ENCODE data around the gene MYO1D. TPM values are rescaled to one million over a fixed set of nuclear protein-coding genes. Genes with fewer than 3 reads are reported as not detected.

Gene MYO1D
- total and polyA plus RNA-seq, 2 donors (not counting 3 experiments of a cell fraction or from before 2014, with no cell fraction given), result 37.8 to 85.5 TPM

DNA sequence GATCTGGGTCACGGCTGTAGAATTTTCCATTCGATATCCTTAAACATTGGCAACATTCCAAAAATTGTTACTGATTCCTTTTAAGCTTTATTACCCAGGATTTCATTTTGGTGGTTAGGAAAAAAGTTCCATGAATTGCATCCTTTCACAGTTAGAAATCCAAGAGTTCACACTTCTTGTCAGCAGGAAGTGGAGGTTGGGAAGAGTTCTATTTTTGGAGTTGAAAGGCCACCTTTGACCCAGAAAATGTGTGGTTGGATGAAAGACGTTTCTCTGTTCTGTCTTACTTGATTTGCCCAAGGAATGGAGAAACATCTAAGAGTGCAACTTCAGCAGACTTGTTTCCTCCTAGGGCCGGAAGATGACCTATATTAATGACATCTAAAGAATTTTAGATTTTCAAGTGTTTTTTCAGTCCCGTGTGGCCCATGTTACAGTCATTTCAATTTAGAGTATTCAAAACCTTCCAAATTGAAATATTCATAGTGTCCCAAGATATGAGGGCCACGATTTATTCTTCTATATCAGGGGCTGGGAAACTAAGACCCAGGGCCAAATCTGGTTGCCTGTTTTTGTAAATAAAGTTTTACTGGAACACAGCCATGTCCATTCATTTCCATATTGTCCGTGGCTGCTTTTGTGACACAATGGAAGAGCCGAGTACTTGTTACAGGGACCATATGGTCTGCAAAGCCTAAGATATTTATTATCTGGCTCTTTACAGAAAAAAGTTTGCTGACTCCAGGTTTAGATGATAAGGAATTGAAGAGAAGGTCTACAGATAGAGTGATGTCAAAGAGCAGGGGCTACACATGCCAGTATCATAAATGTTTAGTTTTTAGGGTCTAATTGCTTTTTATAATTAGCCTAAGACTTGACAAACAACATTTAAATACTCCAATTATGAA is 339.9 kb downstream of the MYO1D start:
- Histone ChIP-seq H3K4me2 (ENCODE audit: insufficient read depth, low read length) (peak overlapping the region; percentile 71), H3K4me3 (replicated peaks in 1 of 3; ENCODE audit: insufficient read depth in 1 of 3, low read depth in 1 of 3, low read length in 3 of 3) (no peak overlapping the region), H3K36me3 (ENCODE audit: control insufficient read depth in 2 of 2, extremely low read depth in 1 of 2, insufficient read depth in 2 of 2, low read length in 2 of 2) (no peaks in the 10 kb centered on the region), H3K4me1 (ENCODE audit: control insufficient read depth, extremely low read depth, insufficient read depth, low read length) (peaks cover 16% of the 10 kb centered on the region), H3K9me1 (replicated peaks; ENCODE audit: control insufficient read depth, extremely low read depth, insufficient read depth, low read length) (no peaks in the 10 kb centered on the region), H3K27me3 (ENCODE audit: control insufficient read depth in 2 of 2, insufficient read depth in 2 of 2, low read length in 2 of 2) (no peaks in the 10 kb centered on the region), H3K27ac (ENCODE audit: insufficient read depth, low read depth, low read length) (peak overlapping the region; percentile 53), H2AFZ (ENCODE audit: low read depth, low read length) (no peak overlapping the region), H4K20me1 (replicated peaks; ENCODE audit: control insufficient read depth, extremely low read depth, insufficient read depth, low read length) (no peaks in the 10 kb centered on the region), H3K9me3 (replicated peaks; ENCODE audit: control insufficient read depth, insufficient read depth, low read length) (no peaks in the 10 kb centered on the region), H3K9ac (replicated peaks; ENCODE audit: extremely low read depth, insufficient read depth, low read length) (peak overlapping the region; percentile 24), H3K79me2 (ENCODE audit: control insufficient read depth, insufficient read depth, low read length) (no peaks in the 10 kb centered on the region)
- POLR2A ChIA-PET, result no interaction called here
- CTCF ChIA-PET, result interaction anchor here (0.8 to 1.3 kb wide), 2 partner anchors 9 to 14 kb away, joined by 3 read pairs; no protein-coding TSS in a partner anchor
- dilution Hi-C loops (cut with MboI; ENCODE audit: extremely low pct_ligation_motif_present, low sequenced_read_pairs) (no loop called here), intact Hi-C loops (cut with micrococcal nuclease) (loop anchor here (1.0 kb wide), 2 partner anchors 14 to 17 kb away; no protein-coding TSS in a partner anchor)
- DNase-seq (ENCODE audit: low read depth, low spot score) (peak; percentile 70), FAIRE-seq (peak; percentile 68)
- no TSS peak for BruUV-seq (replicated peaks)
- TF ChIP-seq JUN (IDR thresholded peaks at IDR 0.05; ENCODE audit: borderline replicate concordance, insufficient read depth, insufficient read length, low read depth), result peak; percentile 45
- no peak for TF ChIP-seq GATA2 (IDR thresholded peaks at IDR 0.05; ENCODE audit: insufficient read depth, insufficient read length, low read depth, low read length)
- no peak for TF ChIP-seq MYC (IDR thresholded peaks at IDR 0.05; ENCODE audit: low read depth, low read length)
- peak; percentile 61 for TF ChIP-seq POLR2AphosphoS5 (IDR thresholded peaks at IDR 0.05; ENCODE audit: insufficient read depth, low read depth, low read length)
- TF ChIP-seq FOS (IDR thresholded peaks at IDR 0.05; ENCODE audit: borderline replicate concordance, insufficient read depth, low read length), result no peak
- TF ChIP-seq, protein P1, sequence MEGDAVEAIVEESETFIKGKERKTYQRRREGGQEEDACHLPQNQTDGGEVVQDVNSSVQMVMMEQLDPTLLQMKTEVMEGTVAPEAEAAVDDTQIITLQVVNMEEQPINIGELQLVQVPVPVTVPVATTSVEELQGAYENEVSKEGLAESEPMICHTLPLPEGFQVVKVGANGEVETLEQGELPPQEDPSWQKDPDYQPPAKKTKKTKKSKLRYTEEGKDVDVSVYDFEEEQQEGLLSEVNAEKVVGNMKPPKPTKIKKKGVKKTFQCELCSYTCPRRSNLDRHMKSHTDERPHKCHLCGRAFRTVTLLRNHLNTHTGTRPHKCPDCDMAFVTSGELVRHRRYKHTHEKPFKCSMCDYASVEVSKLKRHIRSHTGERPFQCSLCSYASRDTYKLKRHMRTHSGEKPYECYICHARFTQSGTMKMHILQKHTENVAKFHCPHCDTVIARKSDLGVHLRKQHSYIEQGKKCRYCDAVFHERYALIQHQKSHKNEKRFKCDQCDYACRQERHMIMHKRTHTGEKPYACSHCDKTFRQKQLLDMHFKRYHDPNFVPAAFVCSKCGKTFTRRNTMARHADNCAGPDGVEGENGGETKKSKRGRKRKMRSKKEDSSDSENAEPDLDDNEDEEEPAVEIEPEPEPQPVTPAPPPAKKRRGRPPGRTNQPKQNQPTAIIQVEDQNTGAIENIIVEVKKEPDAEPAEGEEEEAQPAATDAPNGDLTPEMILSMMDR (IDR thresholded peaks at IDR 0.05; ENCODE audit: extremely low read depth in 1 of 2, insufficient read depth in 1 of 2, low read depth in 1 of 2, low read length in 2 of 2), result no peak
